Measurements from ENCODE around the gene TTC3.

The TTC3 gene

GRCh38 chr21:37230632-37231248 is 157.7 kb downstream of the TTC3 start:
- no peak for DNase-seq

- no peak for DNase-seq
Measured at GRCh38 chr21:37231249-37231645, 158.2 kb downstream of the TTC3 start.

DNA sequence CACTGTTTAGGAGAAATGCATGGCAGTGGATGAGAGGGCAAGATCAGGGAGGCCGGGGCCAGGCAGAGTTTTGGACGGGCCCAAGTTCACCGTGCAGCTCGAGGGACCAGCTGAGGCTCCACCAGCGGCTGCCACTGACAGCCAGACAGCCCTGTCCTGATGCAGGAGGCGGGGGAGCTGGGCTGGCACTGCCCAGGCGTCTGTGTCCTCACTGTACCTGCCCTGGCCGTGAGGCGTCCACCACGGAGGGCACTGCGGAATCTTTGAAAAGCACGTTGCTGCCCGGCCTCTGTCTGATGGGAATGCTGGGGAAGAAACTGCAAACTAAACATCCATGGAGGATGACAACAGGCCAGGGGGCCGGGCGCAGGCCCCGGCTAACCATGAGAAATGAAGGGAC is 158.6 kb downstream of the TTC3 start:
- no peak for DNase-seq

GRCh38 chr21:37232274-37233018 is 159.4 kb downstream of the TTC3 start:
- no peak for DNase-seq

- DNase-seq = no peak
Measured at GRCh38 chr21:37233551-37234146, 160.6 kb downstream of the TTC3 start.

GRCh38 chr21:37237346-37237745 is 164.3 kb downstream of the TTC3 start:
- DNase-seq = no peak

DNA sequence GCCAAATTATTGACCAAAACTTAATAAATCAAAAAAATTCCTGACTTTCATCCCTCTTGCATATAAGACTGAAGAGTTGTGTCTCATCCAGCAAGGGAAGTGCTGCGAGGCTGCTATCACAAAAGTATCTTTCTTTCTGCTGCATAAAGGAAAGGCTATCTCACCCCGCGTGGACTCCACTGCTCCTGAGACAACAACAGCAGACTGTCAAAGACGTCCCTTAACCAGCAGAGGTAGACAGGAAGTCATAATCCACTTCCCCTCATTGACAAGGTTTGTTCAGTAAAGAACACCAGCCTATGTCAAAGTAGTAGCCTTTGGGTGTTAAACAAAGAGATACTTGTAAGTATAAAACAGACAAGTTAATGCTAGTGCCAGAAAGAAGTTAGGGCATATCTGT is 164.7 kb downstream of the TTC3 start:
- DNase-seq = no peak

GRCh38 chr21:37240978-37241377 is 167.9 kb downstream of the TTC3 start:
- DNase-seq = no peak

- no peak for DNase-seq
Measured at GRCh38 chr21:37241426-37241825, 168.4 kb downstream of the TTC3 start.

GRCh38 chr21:37243961-37244360 is 170.9 kb downstream of the TTC3 start:
- no peak for DNase-seq

GRCh38 chr21:37244501-37245095 is 171.5 kb downstream of the TTC3 start:
- DNase-seq = no peak

DNA sequence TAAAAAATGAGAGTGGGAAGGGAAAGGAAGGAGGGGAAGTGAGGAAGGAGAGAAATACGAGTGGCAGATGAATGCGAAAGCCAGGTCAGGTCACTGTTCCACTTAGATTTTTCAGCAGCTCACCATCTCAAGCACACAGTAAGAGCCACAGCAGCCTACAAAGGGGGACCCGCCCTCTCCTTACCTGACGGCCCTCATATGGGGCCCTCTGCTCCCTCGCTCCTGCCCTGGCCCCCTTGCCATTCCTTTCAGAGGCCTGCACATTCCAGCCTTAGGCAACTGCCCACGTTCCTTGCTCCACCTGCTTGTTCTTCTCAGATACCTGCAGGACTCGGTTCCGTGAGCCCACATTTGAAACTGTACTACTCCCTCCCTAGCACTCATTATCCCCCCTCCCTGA is 172.1 kb downstream of the TTC3 start:
- no peak for DNase-seq

DNA sequence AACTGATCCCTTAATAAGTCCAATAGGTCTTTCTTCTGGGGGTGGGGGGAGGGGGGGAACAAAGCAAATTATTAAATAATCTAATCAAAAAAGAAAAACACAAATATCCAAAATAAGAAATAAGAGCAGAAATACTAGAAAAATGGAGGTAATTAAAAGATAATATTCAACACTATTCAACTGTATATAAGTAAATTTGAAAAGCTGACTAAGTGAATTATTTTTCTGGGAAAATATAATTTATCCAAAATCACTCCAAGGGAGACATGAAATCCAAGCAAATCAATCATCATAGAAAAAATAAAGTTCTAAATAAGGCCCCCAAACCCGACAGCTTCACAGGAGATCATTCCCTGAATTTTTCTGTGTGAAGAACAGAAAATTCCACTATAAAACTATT is 175.2 kb downstream of the TTC3 start:
- DNase-seq = no peak

DNA sequence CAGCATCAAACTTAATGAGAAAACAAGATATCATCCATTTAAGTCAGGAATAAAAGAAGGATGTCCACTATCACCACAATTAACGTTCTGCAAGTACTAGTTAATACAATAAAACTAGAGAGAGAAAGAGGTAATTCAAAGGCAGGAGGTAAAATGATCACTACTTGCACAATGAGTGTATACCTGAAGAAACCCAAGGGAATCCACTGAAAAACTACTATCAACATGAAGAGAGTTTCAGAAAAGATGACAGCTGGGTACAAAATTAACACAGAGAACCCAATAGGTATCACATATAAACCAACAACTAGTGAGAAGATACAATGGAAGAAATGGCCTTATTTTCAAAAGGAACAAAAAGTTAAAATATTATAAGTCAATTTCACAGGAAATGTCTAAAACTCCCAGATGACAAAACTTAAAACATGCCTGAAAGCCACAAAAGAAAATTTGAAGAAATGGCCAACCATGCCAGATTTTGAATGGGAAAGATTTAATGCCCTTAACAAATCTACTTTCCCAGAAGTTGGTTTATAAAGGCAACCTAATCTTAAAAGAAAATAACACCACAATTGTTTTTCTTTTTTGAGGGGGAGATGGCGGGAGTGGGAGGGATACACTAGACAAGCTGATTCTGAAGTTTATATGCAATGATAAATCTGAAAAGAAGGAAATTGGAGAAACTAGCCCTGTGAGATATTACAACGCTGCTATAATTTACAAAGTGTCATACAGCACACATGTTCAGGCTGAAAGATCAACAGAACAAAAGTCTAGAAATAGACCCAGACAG is 176.3 kb downstream of the TTC3 start:
- DNase-seq = no peak

DNA sequence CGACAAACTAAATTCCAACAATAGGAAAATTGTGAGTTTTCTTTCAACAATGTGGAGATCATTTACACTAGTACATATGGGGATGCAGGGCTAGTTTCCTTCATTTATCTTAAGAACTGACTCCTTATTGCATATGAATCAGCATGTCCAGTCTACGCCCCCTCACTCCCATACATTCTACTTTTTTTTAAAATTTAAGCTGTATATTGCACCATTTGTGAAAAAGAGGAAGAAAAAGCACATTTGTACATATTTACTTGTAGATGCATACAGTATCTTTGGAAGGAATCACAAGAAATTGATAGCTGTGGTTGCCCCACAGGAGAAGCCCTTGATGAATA is 178.2 kb downstream of the TTC3 start:
- DNase-seq = no peak
